Stimulated activated CD4-positive, alpha-beta T cell treated with anti-CD3 and anti-CD28 coated beads, Interleukin-1b, Interleukin-23, amount 100 ng/mL, for 48 hours (primary cell): ENCODE data around the gene TDP2.

ENCODE experiments used
- DNase-seq: peaks from one replicate; pipeline ENCODE4 v3.0.0-alpha.2; 2020

The TDP2 gene

DNA sequence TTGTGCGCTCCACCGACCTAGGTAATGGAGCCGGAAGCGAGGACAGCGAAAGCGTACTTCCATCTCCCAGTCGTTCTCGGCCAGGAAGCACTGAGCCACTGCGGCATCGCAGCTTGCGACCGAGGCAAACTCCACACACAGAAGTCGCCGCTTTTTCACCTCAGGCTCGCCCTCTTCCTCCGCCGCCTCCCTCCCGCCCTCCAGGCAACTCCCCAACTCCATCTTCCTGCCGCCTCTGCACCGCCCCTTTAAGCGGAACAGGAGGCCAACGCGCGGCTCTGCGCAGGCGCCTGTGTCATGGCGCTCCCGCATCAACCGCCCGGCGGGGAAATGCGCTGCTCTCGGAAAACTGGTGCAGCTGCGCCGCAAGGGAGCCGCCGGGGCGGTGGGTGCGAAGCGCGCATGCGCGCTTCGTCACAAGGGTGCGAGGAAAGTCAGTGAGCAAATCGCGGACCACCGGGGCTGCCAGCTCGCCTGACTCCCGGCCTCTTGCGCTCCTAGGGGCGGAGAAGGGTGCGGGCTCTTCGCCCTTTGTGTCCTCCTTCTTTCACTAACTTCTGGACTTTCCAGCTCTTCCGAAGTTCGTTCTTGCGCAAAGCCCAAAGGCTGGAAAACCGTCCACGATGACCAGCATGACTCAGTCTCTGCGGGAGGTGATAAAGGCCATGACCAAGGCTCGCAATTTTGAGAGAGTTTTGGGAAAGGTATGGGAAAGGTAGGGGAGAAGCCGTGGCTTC is at the start of gene TDP2, which contains the start of gene ACOT13:
TSS of gene TDP2 (minus strand) at position 259 of the 737 bp plus-strand sequence. CDS start at position 222, 37 bp downstream.
TSS of gene ACOT13 (plus strand) at position 437 of the 737 bp plus-strand sequence. CDS start at position 624, 187 bp downstream.
- peak; percentile 96 for DNase-seq

GRCh38 chr6:24710519-24711303 is 44.0 kb upstream of the TDP2 start:
- DNase-seq, result no peak

DNA sequence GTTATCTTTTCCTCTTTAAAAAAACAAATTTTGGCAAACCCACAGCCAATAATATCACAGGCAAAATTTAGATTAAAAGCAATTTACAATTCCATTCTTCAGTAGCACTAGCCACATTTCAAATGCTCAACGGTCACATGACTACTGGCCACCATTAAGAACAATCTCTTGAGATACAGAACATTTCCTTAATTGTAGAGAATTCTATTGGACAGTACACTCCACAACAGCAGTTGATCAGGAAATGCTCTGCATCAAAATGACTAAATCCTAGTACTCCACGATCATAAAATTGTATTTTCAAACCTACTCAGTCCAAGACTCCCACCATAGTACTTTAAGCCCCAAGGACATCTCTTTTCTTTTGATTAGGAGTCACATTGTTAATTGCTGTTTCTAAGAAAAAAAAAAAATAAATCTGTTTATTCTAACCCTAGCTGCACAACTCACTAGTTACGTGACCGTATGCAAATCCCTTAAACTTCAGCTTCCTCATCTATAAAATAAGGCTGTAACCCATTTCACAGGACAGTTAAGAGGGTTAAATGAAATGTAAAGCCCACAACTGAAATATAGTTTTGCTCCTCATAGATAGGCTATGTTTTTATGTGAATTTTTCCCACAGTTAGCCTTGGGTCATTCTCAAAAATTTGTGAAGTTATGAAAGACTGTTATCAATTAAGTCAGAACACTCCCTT is 42.5 kb upstream of the TDP2 start:
- DNase-seq, result no peak

DNA sequence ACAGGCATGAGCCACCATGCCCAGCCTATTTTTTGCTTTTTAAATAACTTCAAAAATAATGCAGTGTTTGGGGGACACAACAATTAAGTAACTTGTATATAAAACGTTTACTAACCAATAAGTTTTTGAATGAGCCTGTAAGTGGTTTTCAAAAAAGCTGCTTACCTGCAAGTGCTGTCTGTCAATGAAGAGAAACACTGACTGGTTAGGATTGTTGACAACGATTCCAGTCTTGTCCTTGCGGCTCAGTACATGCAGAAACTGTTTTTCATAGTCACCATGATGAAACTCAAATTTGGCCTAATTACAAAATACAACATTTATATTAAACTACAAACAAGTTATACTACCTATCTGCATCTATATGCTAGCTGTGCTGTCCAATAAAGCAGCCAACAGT is 41.9 kb upstream of the TDP2 start:
- no peak for DNase-seq

DNA sequence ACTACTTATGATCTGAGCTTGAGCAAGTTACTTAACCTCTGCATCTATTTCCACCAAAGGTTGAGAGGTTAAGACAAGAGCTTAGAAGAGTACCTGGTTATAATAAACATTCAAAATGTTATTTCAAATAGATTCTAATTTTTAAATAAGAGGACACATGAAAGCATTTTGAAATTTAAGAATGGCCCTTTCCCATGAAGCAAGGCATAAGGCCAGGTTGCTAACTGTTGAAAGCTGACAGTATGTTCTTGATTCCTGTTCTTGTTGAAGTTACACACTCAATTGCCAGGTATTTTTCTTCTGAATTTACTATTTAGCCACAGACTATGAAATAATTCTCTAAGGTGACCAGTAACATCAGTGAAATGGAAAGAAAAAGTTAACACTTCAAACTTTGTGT is 37.8 kb upstream of the TDP2 start:
- DNase-seq, result no peak

GRCh38 chr6:24702720-24703282 is 36.1 kb upstream of the TDP2 start:
- no peak for DNase-seq

DNA sequence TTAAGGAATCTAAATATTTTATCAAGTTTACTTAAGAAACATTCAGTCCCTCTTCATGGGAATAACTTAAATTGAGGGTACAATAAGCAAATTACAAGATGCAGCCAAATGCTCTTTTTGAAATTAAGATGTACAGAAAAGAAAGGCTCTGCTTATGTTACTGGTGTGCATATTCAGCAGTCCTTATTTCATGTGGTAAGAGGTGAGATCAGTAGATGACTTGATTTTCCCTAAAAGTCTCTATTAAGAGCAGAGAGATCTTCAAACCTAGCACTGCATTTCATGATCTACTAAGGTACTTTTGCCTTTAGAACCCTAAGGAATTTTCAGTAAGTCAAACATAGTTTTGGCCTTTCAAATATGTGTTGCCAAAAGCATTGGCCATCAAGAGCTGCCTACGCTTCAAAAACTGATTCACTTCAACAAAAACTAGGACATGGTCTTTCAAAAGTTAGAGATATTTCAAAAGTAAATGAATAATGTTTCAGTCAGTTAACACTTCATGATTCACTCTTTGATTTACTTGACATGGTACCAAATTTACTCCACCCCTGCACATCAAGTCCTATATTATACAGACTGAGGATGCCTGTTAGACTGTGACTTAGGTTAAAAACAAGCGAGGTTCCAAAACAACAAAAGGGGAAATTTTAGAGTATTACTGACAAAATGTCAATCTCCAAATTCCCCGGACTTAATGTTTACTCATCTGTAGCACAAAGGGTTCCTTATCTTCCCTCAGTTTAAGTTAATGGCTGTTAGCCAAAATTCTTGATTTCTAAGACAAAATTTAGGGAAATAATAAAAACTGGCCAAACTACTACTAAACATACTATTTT is 33.0 kb upstream of the TDP2 start:
- no peak for DNase-seq

DNA sequence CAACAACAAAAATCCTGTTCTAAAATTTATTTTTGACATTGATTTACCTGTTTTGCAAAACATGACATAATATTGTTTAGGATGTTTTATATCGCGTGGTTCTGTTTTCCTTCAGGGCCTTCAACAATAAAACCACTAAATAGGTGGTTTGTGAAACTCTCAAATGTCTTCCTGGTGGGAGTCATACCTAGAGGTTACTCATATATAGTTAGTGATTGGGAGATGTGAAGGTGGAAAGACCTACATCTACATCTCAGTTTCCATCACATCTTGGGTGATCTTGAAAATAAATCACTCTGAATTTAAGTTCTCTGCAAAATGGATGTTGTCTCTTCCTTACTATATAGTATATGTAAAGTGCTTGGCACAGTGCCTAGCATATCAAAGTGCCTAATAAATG is 29.4 kb upstream of the TDP2 start:
- DNase-seq, result no peak

- peak; percentile 45 for DNase-seq
Measured at GRCh38 chr6:24695635-24696034, 28.9 kb upstream of the TDP2 start.

GRCh38 chr6:24694198-24694597 is 27.5 kb upstream of the TDP2 start:
- no peak for DNase-seq

DNA sequence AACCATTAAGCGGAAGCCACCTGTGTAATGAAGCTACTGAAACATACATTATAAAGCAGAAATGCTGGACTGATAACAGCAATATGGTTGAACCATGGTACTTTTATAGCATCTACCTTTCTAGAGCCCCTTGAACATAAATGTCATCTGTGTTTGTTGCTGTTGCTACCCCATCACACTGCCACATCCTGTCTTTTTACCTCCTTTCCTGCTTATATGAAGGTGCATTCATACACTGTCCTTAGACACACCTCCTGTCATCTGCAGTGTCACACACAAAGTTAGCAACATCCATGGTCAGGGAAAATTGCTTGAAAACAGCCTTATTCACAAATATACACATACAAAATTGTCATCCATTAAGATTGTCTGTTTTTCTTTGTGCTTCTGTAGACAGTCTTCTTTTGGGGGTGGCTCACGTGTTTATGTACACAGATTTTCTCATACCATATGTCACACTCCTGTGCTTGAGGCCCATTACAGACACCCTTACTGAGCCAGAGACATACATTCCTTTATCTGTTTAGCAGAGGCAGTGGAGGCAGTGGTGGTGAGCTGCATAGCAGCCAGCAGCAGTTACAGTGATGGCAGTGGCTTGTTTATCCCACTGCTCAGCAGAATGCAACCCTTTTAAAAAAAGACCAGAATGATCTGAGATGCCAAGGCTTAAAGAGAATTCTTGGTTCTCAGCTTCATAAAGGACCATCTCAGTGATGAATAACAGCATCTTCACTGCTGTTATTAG is 26.3 kb upstream of the TDP2 start:
- no peak for DNase-seq

GRCh38 chr6:24692415-24692814 is 25.7 kb upstream of the TDP2 start:
- no peak for DNase-seq

DNA sequence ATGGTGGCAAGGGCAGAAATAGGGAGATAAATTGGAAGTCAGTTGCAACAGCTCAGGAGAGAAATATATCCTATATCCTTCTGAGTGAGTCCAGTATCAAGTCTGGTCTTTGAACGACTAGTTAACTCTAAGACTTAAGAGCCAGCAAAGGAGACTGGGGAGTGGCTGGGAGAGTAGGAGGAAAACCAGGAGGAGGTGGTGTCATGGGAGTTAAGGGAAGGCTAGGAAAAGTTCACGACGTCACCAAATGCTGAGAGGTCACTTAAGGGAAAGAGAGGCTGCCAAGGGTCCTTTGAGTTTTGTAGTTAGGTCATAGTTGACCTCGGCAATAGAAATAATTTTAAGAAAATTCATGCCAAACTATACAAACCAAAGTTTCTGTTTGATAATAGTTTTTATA is 25.3 kb upstream of the TDP2 start:
- DNase-seq, result no peak

DNA sequence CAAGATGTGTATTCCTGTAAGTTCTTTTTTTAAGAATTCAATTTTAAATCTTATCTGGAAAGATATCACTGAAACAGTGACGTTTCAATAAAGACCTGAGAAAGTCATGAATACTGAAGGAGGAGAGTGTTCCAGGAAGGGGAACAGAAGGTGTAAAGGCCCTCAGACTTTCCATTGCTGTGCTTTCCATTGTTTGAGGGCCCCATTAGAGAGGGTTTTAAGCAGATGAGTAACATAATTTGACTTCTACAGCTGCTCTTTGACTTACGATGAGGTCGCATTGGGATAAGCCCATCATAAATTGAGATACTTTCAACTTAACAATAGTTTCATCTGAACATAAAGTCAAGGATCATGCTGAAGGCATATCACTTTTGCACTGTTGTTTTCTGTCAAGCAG is 24.9 kb upstream of the TDP2 start:
- DNase-seq, result no peak

DNA sequence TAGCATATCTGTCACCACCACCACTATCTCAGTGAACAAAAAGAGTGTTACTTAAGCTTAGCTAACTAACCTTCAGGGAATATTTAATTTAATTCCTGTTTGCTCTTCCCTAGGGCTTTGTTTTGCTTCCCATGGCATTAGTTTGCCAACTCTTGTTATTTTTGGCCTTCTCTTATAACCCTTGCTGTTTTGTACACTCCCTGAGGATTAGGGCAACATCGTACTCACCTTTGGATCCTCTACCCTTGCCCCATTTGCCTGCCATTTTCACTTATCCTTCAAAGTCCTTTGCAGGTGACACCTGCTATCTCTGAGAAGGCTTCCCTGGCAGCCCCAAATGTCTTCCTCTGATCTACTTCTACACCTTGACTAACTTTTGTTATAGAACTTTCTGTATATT is 23.9 kb upstream of the TDP2 start:
- no peak for DNase-seq

- DNase-seq, result no peak
Measured at GRCh38 chr6:24689964-24690363, 23.3 kb upstream of the TDP2 start.

GRCh38 chr6:24686946-24687345 is 20.2 kb upstream of the TDP2 start:
- DNase-seq, result no peak

DNA sequence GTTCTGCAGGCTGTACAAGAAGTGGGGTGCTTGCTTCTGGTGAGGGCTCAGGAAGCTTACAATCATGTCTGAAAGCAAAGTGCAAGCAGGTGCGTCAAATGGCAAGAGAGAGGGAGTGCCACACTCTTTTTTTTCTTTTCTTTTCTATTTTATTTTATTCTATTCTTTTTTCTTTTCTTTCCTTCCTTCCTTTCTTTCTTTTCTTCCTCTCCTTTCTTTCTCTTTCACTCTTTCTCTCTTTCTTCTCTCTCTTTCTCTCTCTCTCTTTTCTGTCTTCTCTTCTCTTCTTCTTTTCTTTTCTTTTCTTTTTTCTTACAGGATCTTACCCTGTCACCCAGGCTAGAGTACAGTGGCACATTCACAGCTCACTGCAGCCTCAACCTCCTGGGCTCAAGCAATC is 19.7 kb upstream of the TDP2 start:
- DNase-seq, result no peak

DNA sequence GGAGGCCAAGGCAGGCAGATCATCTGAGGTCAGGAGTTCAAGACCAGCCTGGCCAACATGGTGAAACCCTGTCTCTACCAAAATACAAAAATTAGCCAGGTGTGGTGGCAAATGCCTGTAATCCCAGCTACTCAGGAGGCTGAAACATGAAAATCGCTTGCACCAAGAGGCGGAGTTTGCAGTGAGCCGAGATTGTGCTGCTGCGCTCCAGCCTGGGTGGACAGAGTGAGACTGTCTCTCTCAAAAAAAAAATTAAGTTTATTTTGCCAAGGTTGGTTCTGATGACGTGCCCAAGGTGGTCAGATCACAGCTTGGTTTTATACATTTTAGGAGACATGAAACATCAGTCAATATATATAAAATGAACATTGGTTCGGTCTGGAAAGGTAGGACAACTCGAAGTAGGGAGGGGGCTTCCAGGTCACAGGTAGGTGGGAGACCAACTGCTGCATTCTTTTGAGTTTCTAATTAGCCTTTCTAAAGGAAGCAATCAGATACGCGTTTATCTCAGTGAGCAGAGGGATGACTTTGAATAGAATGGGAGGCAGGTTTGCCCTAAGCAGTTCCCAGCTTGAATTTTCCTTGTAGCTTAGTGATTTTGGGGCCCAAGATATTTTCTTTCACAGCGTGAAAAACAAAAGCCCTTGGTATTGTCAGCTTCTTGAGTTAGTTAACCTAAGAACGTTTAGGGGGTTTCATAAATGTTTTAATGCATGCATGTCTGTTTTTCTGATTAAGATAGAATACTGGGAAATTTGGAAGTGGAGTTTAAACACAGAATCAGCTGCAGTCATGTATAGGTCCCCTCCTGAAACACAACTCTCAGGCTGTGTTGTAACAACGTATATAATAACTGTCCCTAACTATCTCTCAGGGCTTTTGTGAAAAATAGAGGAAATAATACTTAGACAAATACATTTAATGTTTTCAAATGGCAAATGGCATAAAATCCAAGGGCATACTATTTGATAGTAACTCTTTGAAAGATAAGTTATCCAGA is 16.9 kb upstream of the TDP2 start:
- no peak for DNase-seq

GRCh38 chr6:24680582-24680981 is 13.9 kb upstream of the TDP2 start:
- no peak for DNase-seq
